ENCODE data around the gene HAUS7. TPM values are rescaled to one million over a fixed set of nuclear protein-coding genes. Genes with fewer than 3 reads are reported as not detected.

HAUS7 gene
- total RNA-seq, 1 donor from 2014 or later: 13.1 TPM

- TF ChIP-seq EZH2 (IDR thresholded peaks at IDR 0.05): no peak
- TF ChIP-seq EZH2phosphoT487 (IDR thresholded peaks at IDR 0.05): no peak
- TF ChIP-seq CTCF (IDR thresholded peaks at IDR 0.05): no peak
- no peak overlapping the region for H3K4me2 ChIP-seq
- H2AFZ ChIP-seq (replicated peaks): no peak overlapping the region
- no peaks in the 10 kb centered on the region for H3K79me2 ChIP-seq (ENCODE audit: low read depth)
- H3K4me1 Mint-ChIP-seq: peaks cover 4% of the 10 kb centered on the region
- no peaks in the 10 kb centered on the region for H3K27me3 ChIP-seq
- H3K36me3 Mint-ChIP-seq: peaks cover 1% of the 10 kb centered on the region
- no peaks in the 10 kb centered on the region for H3K4me1 ChIP-seq
- no peak overlapping the region for H3K9ac ChIP-seq
- H3K27me3 Mint-ChIP-seq (ENCODE audit: insufficient read depth, low read depth): peaks cover 5% of the 10 kb centered on the region
- peaks cover 8% of the 10 kb centered on the region for H3K9me3 Mint-ChIP-seq
- H3K36me3 ChIP-seq: no peaks in the 10 kb centered on the region
- no peak overlapping the region for H3K4me3 Mint-ChIP-seq
- H3F3A ChIP-seq (ENCODE audit: low read depth): no peaks in the 10 kb centered on the region
- no peaks in the 10 kb centered on the region for H3K9me3 ChIP-seq (ENCODE audit: low read depth)
- no peaks in the 10 kb centered on the region for H4K20me1 ChIP-seq (ENCODE audit: low read depth)
- H3K4me3 ChIP-seq: no peak overlapping the region
- no peak for DNase-seq (ENCODE audit: low spot score)
- no peak overlapping the region for H3K27ac Mint-ChIP-seq
- no peak overlapping the region for H3K27ac ChIP-seq
Observed at GRCh38 chrX:153486171-153486570, 15.8 kb upstream of the HAUS7 start.

GRCh38 chrX:153485396-153486080 lies 15.2 kb upstream of the HAUS7 start:
- H3K27ac Mint-ChIP-seq: no peak overlapping the region
- no peaks in the 10 kb centered on the region for H3K9me3 ChIP-seq (ENCODE audit: low read depth)
- H3K9me3 Mint-ChIP-seq: peaks cover 8% of the 10 kb centered on the region
- no peaks in the 10 kb centered on the region for H4K20me1 ChIP-seq (ENCODE audit: low read depth)
- no peak overlapping the region for H3K4me3 ChIP-seq
- H3K4me2 ChIP-seq: no peak overlapping the region
- no peak overlapping the region for H3K9ac ChIP-seq
- H3K4me1 Mint-ChIP-seq: peaks cover 2% of the 10 kb centered on the region
- TF ChIP-seq EZH2 (IDR thresholded peaks at IDR 0.05) (no peak), EZH2phosphoT487 (IDR thresholded peaks at IDR 0.05) (no peak), CTCF (IDR thresholded peaks at IDR 0.05) (no peak)
- H3K27ac ChIP-seq: no peak overlapping the region
- DNase-seq (ENCODE audit: low spot score): no peak
- no peaks in the 10 kb centered on the region for H3K4me1 ChIP-seq
- H3K36me3 Mint-ChIP-seq: peaks cover 1% of the 10 kb centered on the region
- H3K27me3 Mint-ChIP-seq (ENCODE audit: insufficient read depth, low read depth): peaks cover 3% of the 10 kb centered on the region
- no peak overlapping the region for H3K4me3 Mint-ChIP-seq
- no peaks in the 10 kb centered on the region for H3K79me2 ChIP-seq (ENCODE audit: low read depth)
- no peaks in the 10 kb centered on the region for H3K36me3 ChIP-seq
- no peak overlapping the region for H2AFZ ChIP-seq (replicated peaks)
- no peaks in the 10 kb centered on the region for H3K27me3 ChIP-seq
- no peaks in the 10 kb centered on the region for H3F3A ChIP-seq (ENCODE audit: low read depth)

- H3K27ac ChIP-seq: no peak overlapping the region
- no peaks in the 10 kb centered on the region for H3K9me3 ChIP-seq (ENCODE audit: low read depth)
- Mint-ChIP-seq H3K4me3 (no peak overlapping the region), H3K4me1 (peaks cover 2% of the 10 kb centered on the region), H3K27ac (no peak overlapping the region), H3K36me3 (peaks cover 1% of the 10 kb centered on the region), H3K9me3 (peaks cover 11% of the 10 kb centered on the region), H3K27me3 (ENCODE audit: insufficient read depth, low read depth) (peaks cover 2% of the 10 kb centered on the region)
- H3K27me3 ChIP-seq: no peaks in the 10 kb centered on the region
- H3K4me3 ChIP-seq: no peak overlapping the region
- no peak for DNase-seq (ENCODE audit: low spot score)
- no peaks in the 10 kb centered on the region for H3K79me2 ChIP-seq (ENCODE audit: low read depth)
- H3K36me3 ChIP-seq: no peaks in the 10 kb centered on the region
- no peaks in the 10 kb centered on the region for H3F3A ChIP-seq (ENCODE audit: low read depth)
- H4K20me1 ChIP-seq (ENCODE audit: low read depth): no peaks in the 10 kb centered on the region
- no peak overlapping the region for H3K4me2 ChIP-seq
- TF ChIP-seq CTCF (IDR thresholded peaks at IDR 0.05): no peak
- no peak for TF ChIP-seq EZH2 (IDR thresholded peaks at IDR 0.05)
- TF ChIP-seq EZH2phosphoT487 (IDR thresholded peaks at IDR 0.05): no peak
- no peaks in the 10 kb centered on the region for H3K4me1 ChIP-seq
- no peak overlapping the region for H3K9ac ChIP-seq
- no peak overlapping the region for H2AFZ ChIP-seq (replicated peaks)
Observed at GRCh38 chrX:153482376-153483015, 12.1 kb upstream of the HAUS7 start.
